Activated effector memory CD4-positive, alpha-beta T cell treated with Interleukin-2 at 50 U/mL for 16 hours (primary cell): ENCODE data around the gene DYNLRB1.
"Not testable (repeated sequence)": the region's sequence is repeated elsewhere in the genome, so short reads cannot be mapped to it uniquely, and the experiment has no call there.

ENCODE experiments used
- DNase-seq: peaks from one replicate; pipeline ENCODE4 v3.0.0-alpha.2; 2020

Gene DYNLRB1

DNA sequence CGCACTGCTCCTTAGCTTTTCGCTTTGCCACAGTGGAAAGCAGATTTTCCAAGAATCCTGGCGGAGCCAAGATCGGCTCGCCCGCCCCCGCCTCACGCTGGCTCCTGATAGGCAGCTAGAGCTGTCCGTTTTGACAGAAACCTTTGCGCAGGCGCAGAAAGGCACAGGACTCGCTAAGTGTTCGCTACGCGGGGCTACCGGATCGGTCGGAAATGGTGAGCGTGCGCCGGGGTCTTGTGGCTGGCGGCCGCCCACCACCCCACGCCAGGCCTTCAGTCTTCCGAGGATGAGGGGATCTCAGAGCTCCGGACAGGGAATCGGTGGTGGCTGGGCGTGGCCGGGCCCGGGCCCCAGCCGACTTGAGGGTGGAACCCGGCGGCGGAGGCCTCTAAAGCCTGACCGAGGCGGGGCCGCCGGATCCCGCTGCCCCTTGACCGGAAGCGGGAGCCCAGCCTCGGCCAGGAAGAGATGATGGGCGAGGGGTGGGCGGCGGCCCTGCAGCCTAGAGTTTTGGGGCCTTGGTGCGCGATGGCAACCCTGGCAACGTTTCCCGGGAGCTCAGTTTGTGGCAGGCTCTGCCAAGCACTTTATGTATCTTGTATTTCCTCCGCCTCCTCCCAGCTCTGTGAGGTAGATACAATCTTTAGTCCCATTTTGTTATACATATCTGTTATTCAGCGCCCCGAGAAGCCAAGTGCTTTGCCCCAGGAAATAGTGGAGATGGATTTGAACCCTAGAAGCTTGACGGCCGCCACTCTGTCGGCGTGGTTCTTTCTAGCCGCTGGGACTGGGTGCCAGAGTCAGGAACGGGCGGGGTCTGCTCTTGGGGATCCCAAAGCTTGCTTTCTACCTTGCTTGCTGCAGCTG lies at the start of gene DYNLRB1:
Gene DYNLRB1, plus strand, starts transcription at position 176 of the 867 bp plus-strand sequence. Its CDS starts 37 bp downstream, at position 213.
- DNase-seq, result peak; percentile 87

GRCh38 chr20:34468951-34469350 lies 47.3 kb upstream of the DYNLRB1 start:
- no peak for DNase-seq

DNA sequence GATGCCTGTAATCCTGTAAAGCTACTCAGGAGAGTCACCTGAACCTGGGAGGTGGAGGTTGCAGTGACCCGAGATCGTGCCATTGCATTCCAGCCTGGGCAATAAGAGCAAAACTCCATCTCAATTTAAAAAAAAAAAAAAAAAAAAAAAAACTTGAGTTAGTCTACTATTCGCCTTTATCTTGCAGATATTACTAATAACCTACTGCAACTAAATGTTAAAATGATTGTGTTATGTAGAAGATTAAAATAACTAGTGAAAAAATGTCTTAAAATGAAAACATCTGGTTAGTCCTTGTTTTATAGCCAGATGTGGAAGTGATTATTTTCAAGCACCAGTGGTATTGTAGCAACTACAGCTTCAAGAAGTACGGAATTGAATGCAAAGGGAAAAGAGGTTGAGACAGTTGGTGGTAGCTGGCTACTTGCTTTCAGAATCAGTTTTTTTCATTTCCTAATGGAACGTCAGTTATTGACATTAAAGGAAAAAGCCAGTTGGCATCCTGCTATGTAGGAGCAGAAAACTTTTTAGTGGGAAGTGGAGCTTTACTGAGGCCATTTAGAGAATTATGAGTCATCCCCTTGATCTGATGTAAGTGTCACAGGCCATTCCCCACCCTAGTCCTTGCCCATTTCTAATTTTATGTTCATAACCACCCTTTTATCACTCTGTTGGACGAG lies 43.8 kb upstream of the DYNLRB1 start:
- no peak for DNase-seq

- DNase-seq, result no peak
Observed at GRCh38 chr20:34473262-34473883, 42.8 kb upstream of the DYNLRB1 start.

DNA sequence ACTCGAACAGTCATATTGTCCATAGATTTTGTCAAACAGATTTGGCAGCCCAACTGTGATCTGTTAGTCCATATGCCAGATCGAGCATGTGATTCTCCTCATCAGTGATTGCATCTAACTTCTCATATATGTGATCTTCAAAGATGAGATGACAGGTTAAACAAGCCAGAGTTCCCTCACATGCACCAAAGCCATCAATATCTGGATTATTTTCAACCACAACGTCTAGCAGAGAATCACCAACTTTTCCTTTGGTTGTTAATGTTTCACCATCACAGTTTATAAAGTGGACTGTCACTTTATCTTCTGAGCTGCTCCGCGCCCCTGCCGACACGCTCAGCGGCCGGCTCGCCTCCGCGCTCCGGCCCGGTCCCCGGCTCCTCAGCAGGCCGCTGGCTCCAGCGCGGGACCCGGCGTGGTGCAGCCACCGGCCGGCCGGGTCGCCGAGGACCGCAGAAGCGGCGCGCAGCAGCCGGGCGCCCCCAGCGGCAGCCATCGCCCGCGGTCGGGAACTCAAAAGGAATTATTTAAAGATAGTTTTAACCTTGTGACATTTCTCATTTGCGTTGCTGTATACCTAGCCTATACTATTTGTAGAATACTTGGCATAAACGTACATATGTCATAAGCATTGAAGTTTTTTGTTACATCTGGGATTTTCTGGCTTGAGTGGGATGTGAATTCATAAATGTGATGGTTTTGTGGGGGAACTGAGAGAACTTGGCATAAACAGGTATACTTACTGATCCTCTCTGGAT lies 40.1 kb upstream of the DYNLRB1 start:
- peak; percentile 4 for DNase-seq

DNA sequence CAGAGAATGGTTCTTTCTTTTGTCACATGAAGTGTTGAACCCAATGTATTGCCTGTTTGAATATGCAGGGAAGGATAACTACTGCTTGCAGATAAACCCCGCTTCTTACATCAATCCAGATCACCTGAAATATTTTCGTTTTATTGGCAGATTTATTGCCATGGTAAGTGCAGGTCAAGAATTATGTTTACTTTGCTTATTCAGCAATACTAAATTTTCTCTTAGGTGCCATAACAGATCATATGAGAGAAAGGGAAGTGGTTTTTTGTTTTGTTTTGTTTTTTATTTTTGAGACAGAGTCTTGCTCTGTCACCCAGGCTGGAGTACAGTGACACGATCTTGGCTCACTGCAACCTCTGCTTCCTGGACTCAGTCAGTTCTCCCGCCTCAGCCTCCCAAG lies 36.6 kb upstream of the DYNLRB1 start:
- DNase-seq, result no peak

DNA sequence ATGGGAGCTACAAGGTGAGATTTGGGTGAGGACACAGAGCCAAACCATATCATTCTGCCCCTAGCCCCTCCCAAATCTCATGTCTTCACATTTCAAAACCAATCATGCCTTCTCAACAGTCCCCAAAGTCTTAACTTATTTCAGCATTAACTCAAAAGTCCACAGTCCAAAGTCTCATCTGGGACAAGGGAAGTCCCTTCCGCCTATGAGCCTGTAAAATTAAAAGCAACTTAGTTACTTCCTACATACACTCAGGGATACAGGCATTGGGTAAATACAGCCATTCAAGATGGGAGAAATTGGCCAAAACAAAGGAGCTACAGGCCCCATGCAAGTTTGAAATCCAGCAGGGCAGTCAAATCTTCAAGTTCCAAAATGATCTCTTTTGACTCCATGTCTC lies 34.1 kb upstream of the DYNLRB1 start:
- DNase-seq, result not testable (repeated sequence)

DNA sequence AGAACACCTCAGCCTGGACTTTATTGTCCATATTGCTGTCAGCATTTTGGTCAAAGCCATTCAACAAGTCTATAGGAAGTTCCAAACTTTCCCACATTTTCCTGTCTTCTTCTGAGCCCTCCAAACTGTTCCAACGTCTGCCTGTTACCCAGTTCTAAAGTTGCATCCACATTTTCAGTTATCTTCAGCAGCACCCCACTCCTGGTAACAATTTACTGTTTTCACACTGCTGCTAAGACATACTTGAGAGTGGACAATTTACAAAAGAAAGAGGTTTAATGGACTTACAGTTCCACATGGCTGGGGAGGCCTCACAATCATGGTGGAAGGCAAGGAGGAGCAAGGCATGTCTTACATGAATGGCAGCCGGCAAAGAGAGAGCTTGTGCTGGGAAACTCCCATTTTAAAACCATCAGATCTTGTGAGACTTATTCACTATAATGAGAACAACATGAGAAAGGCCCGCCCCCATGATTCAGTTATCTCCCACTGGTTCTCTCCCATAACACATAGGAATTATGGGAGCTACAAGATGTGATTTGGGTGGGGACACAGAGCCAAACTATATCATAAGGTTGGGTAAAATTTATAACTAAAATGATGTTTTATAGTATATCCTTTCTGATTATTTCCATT lies 32.5 kb upstream of the DYNLRB1 start:
- not testable (repeated sequence) for DNase-seq

- DNase-seq, result no peak
Observed at GRCh38 chr20:34485068-34485634, 31.1 kb upstream of the DYNLRB1 start.

GRCh38 chr20:34491226-34491931 lies 24.8 kb upstream of the DYNLRB1 start:
- DNase-seq, result no peak

DNA sequence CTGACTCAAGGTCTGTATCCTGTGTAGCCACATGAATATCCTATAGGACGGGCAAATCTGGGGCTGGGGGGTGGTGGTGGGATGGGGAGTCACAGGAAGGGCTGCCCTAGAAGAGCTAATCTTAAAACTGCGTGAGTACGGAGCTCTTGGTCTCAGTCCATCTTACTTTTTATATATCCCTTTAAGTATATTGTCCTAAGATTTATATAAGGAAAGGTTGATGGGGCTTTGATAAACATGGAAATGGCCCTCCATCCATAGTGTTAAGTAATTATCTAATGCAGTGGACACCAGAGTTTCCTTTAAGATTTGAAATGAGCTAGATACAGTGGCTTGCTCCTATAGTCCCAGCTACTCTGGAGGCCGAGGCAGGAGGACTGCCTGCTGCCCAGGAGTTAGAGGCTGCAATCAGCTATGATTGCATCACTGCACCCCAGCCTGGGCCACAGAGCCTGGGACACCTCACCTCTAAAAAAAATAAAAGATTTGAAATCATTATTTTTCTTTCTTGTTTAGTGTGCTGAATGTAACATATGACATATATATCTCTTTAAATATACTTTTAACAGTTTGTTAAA lies 24.2 kb upstream of the DYNLRB1 start:
- no peak for DNase-seq

DNA sequence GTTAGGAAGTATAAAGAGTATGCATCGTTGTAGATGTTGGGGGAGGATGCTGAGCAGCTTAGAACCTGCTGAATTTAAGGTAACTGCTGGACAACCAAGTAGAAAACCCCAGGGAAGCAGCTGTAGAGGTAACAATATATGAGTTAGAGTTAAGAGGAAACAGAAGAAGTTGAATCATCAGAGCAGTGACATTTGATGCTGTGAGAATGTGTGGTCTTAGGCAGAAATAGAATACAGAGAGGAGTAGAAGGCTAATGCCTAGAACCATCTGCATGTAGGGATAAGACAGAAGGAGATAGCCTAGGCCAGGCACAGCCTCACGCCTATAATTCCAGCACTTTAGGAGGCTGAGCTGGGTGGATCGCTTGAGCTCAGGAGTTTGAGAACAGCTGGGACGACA lies 22.6 kb upstream of the DYNLRB1 start:
- DNase-seq, result no peak

DNA sequence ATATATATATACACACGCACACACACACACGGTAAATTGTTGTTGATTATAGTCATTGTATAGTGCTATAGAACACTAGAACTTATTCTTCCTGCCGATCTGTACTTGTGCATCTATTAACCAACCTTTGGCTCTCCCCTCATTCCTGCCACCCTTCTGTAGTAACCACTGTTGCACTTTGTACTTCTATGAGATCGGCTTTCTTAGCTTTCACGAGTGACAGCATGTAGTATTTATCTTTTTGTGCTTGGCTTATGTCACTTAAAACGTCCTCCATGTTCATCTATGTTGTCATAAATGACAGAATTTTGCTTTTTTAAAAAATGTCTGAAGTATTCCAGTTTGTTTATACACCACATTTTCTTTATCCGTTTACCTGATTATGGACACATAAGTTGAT lies 20.9 kb upstream of the DYNLRB1 start:
- DNase-seq, result no peak

DNA sequence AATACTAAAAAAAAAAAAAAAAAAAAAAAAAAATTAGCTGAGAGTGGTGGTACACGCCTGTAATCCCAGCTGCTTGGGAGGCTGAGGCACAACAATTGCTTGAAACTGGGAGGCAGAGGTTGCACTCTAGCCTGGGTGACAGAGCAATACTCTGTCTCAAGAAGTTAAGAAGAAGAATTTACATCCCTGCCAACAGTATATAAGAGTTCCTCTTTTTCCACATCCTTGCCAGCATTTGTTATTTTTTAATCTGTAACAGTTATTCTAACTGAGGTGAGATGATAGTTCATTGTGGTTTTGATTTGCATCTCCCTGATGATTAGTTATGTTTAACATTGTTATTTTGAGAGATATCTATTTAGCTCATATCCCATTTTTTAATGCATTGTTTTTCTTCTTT lies 20.3 kb upstream of the DYNLRB1 start:
- DNase-seq, result no peak

GRCh38 chr20:34497596-34497995 lies 18.6 kb upstream of the DYNLRB1 start:
- not testable (repeated sequence) for DNase-seq

- no peak for DNase-seq
Observed at GRCh38 chr20:34500823-34501222, 15.4 kb upstream of the DYNLRB1 start.

- no peak for DNase-seq
Observed at GRCh38 chr20:34506480-34506879, 9.7 kb upstream of the DYNLRB1 start.

DNA sequence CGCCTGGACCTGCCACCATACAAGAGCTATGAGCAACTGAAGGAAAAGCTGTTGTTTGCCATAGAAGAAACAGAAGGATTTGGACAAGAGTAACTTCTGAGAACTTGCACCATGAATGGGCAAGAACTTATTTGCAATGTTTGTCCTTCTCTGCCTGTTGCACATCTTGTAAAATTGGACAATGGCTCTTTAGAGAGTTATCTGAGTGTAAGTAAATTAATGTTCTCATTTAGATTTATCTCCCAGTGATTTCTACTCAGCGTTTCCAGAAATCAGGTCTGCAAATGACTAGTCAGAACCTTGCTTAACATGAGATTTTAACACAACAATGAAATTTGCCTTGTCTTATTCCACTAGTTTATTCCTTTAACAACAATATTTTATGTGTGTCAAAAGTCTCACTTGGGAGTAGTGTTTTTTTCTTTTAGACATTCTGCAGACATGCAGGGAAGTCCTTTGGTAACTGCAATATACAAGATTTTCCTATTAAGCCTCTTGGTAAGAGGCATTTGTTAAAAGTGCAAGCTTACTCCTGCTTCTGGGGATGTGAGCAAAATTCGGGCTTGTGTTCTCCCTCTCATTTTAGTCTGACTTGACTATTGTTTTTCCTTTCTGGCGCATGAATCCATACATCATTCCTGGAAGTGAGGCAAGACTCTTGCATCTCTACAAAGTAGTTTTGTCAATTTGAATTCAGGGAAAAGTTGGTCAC lies 8.4 kb upstream of the DYNLRB1 start:
- no peak for DNase-seq

DNA sequence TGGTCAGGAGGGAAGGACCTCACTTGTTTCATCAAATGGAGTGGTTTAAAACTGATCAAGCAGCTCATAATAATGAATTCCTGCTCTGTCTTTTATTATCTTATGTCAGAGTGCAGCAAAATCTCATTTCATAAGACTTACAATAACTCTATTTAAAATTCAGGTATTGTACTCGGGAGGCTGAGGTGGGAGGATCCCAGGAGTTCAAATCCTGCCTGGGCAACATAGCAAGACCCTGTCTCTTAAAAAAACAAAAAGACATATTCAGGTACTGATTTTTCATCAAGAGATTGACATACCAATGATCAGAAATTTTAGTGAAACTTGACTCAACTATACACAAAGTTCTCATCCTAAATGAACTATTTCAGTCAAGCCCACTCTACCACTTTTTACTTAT lies 5.6 kb upstream of the DYNLRB1 start:
- DNase-seq, result no peak

- no peak for DNase-seq
Observed at GRCh38 chr20:34511891-34512265, 4.3 kb upstream of the DYNLRB1 start.
